ENCODE data around the gene SMIM22.

The SMIM22 gene

DNA sequence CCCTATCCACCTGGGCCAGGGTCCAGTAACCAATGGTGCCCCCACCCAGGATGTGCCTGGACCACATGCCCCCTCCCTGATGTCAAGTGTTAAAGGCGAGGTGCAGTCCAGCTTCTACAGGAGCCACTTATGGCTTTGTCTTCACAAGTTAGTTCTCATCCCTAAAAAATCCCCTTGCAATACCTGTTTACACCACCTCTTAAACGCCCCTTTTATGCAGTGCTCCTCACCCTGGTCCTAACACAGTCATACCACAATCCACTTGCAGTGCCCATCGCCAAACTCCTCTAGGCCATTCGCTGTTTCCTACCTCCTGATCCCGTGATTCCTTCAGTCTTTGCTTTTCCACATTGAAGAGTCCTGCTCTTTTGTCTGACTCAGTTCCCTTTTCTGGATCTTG lies 44.8 kb downstream of the SMIM22 start:
- no peak overlapping the region for H3K4me3 ChIP-seq (ENCODE audit: low read depth, low read length)
- H3K9me3 ChIP-seq (ENCODE audit: control insufficient read depth, low read length): no peaks in the 10 kb centered on the region
- H2AFZ ChIP-seq: no peak overlapping the region
- no peaks in the 10 kb centered on the region for H3K27me3 ChIP-seq (ENCODE audit: control insufficient read depth, insufficient read depth, low read length)
- no peak overlapping the region for H3K27ac ChIP-seq
- no peaks in the 10 kb centered on the region for H3K4me1 ChIP-seq
- TF ChIP-seq, protein P1, sequence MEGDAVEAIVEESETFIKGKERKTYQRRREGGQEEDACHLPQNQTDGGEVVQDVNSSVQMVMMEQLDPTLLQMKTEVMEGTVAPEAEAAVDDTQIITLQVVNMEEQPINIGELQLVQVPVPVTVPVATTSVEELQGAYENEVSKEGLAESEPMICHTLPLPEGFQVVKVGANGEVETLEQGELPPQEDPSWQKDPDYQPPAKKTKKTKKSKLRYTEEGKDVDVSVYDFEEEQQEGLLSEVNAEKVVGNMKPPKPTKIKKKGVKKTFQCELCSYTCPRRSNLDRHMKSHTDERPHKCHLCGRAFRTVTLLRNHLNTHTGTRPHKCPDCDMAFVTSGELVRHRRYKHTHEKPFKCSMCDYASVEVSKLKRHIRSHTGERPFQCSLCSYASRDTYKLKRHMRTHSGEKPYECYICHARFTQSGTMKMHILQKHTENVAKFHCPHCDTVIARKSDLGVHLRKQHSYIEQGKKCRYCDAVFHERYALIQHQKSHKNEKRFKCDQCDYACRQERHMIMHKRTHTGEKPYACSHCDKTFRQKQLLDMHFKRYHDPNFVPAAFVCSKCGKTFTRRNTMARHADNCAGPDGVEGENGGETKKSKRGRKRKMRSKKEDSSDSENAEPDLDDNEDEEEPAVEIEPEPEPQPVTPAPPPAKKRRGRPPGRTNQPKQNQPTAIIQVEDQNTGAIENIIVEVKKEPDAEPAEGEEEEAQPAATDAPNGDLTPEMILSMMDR (IDR thresholded peaks at IDR 0.05): no peak
- no peak overlapping the region for H3K9ac ChIP-seq
- peaks cover 23% of the 10 kb centered on the region for H3K79me2 ChIP-seq
- no peaks in the 10 kb centered on the region for H3K36me3 ChIP-seq (ENCODE audit: control insufficient read depth, insufficient read depth, low read length)
- no peak overlapping the region for H3K4me2 ChIP-seq (ENCODE audit: low read length)

- H3K36me3 ChIP-seq (ENCODE audit: control insufficient read depth, insufficient read depth, low read length): no peaks in the 10 kb centered on the region
Measured at GRCh38 chr16:4840984-4841383, 45.8 kb downstream of the SMIM22 start.

More at GRCh38 chr16:4840984-4841383, 45.8 kb downstream of the SMIM22 start:
- Histone ChIP-seq H3K4me1 (peaks cover 2% of the 10 kb centered on the region), H2AFZ (no peak overlapping the region), H3K27me3 (ENCODE audit: control insufficient read depth, insufficient read depth, low read length) (no peaks in the 10 kb centered on the region), H3K9ac (no peak overlapping the region), H3K9me3 (ENCODE audit: control insufficient read depth, low read length) (no peaks in the 10 kb centered on the region), H3K27ac (no peak overlapping the region), H3K79me2 (peaks cover 21% of the 10 kb centered on the region), H3K4me3 (ENCODE audit: low read depth, low read length) (no peak overlapping the region), H3K4me2 (ENCODE audit: low read length) (no peak overlapping the region)
- TF ChIP-seq, protein P1 (IDR thresholded peaks at IDR 0.05): no peak
